T-cell (primary cell): ENCODE results near the gene IL15RA. TPM values are rescaled to one million over a fixed set of nuclear protein-coding genes. Genes with fewer than 3 reads are reported as not detected.

ENCODE experiments used
- ATAC-seq, 4 experiments: fragments of 200-7000 bp in 3 of 4; fragments of 150-1000 bp in 1 of 4; cut with Tn5 transposase; replicated peaks in 1 of 4; 1 replicate in 3 of 4; 2 replicates in 1 of 4; pipeline ENCODE4 v1.10.0; 2021; ENCODE audit warnings: moderate library complexity in 3 of 4, mild to moderate bottlenecking in 2 of 4, moderate number of reproducible peaks in 1 of 4
- CTCF ChIA-PET, 2 donors: fragments of 300-600 bp; sonication (Branson Sonifier 250); formaldehyde crosslinking; loops; one replicate each; lab custom pipeline; 2022; ENCODE audit warnings: antibody characterized with exemption in 2 of 2; lab: Charles Lee
- POLR2A ChIA-PET, 2 donors: fragments of 300-600 bp; sonication (Branson Sonifier 250); formaldehyde crosslinking; loops; one replicate each; lab custom pipeline; 2022; ENCODE audit warnings: antibody characterized with exemption in 2 of 2; lab: Charles Lee
- DNase-seq, 35 experiments: peaks; one replicate each; pipeline versions ENCODE4 v3.0.0 to v3.0.0-alpha.2; 2013 to 2023
- H3K27ac ChIP-seq: one replicate; pipeline ENCODE4 v1.5.1; 2013; ENCODE audit warnings: low read length
- H3K27me3 ChIP-seq, 2 experiments: replicated peaks in 1 of 2; 1 replicate in 1 of 2; 2 replicates in 1 of 2; pipeline versions ENCODE4 v1.6.1 to v1.7.0; 2013; ENCODE audit warnings: low read length in 1 of 2, mixed read lengths in 1 of 2; ENCODE audit not compliant: control insufficient read depth in 2 of 2, insufficient read depth in 2 of 2; ENCODE audit errors: extremely low read depth in 1 of 2
- H3K36me3 ChIP-seq, 2 donors: 1 replicate in 1 of 2; 2 replicates in 1 of 2; pipeline versions ENCODE4 v1.6.1 to v1.7.0; 2013; ENCODE audit warnings: low read length in 1 of 2; ENCODE audit not compliant: control insufficient read depth in 2 of 2, insufficient read depth in 1 of 2; ENCODE audit errors: extremely low read depth in 1 of 2
- H3K4me1 ChIP-seq, 2 experiments: 1 replicate in 1 of 2; 2 replicates in 1 of 2; pipeline versions ENCODE4 v1.6.1 to v1.7.0; 2013; ENCODE audit warnings: low read length in 2 of 2, mixed read lengths in 1 of 2; ENCODE audit not compliant: insufficient read depth in 2 of 2, control insufficient read depth in 1 of 2; ENCODE audit errors: extremely low read depth in 1 of 2
- H3K4me3 ChIP-seq, 2 donors: 1 replicate in 1 of 2; 2 replicates in 1 of 2; pipeline versions ENCODE4 v1.5.1 to v1.7.0; 2013; ENCODE audit warnings: mild to moderate bottlenecking in 2 of 2, low read length in 1 of 2, moderate library complexity in 1 of 2; ENCODE audit not compliant: control insufficient read depth in 1 of 2; ENCODE audit errors: extremely low read depth in 1 of 2
- H3K9me3 ChIP-seq: 2 replicates; pipeline ENCODE4 v1.7.0; 2013
- H3K27ac Mint-ChIP-seq, 2 donors: one replicate each; pipeline ENCODE4 v1.8.0; 2020 to 2021; ENCODE audit warnings: mild to moderate bottlenecking in 2 of 2, mixed read lengths in 2 of 2
- H3K27me3 Mint-ChIP-seq, 2 donors: one replicate each; pipeline ENCODE4 v1.8.0; 2021 to 2022; ENCODE audit warnings: mixed read lengths in 2 of 2
- H3K36me3 Mint-ChIP-seq: one replicate; pipeline ENCODE4 v1.8.0; 2021; ENCODE audit warnings: mixed read lengths
- H3K4me1 Mint-ChIP-seq, 3 donors: one replicate each; pipeline ENCODE4 v1.8.0; 2020 to 2022; ENCODE audit warnings: mixed read lengths in 3 of 3, mild to moderate bottlenecking in 1 of 3
- H3K4me3 Mint-ChIP-seq, 3 donors: one replicate each; pipeline ENCODE4 v1.8.0; 2020 to 2022; ENCODE audit warnings: mild to moderate bottlenecking in 3 of 3, mixed read lengths in 3 of 3, moderate library complexity in 3 of 3
- H3K9me3 Mint-ChIP-seq, 3 donors: one replicate each; pipeline ENCODE4 v1.8.0; 2020 to 2022; ENCODE audit warnings: mixed read lengths in 3 of 3
- WGBS: methylation state at CpG from one replicate; pipeline ENCODE4 v1.1.5; 2013; ENCODE audit warnings: missing lambda C conversion rate; ENCODE audit not compliant: insufficient coverage; 5-methylcytosine and 5-hydroxymethylcytosine counted together
- total RNA-seq, 35 experiments: library from RNA in 6 of 35; stranded (reverse) in 6 of 35; fragments of 120-200 nt in 1 of 35; gene quantifications; one replicate each; pipeline versions ENCODE4 v1.2.1 to v1.2.4 and lab custom pipeline; 2013 to 2026

The IL15RA gene
- total RNA-seq, 5 donors from 2014 or later (not counting 1 experiment from before 2014, with no cell fraction given) = 10.1 to 18.2 (median 10.8) TPM

- Histone ChIP-seq H3K4me1 (peaks cover 0 to 13% of the 10 kb centered on the region in 2 experiments), H3K4me3 (no peak overlapping the region), H3K9me3 (no peaks in the 10 kb centered on the region), H3K36me3 (peaks cover 4 to 15% of the 10 kb centered on the region in 2 donors), H3K27ac (no peak overlapping the region), H3K27me3 (no peaks in the 10 kb centered on the region)
- H3K4me1 Mint-ChIP-seq = peaks cover 9 to 12% (median 12%) of the 10 kb centered on the region in 3 donors
- POLR2A ChIA-PET = no interaction called here
- CTCF ChIA-PET = no interaction called here
- 92% methylated on average over 2 of the region's 7 CpGs for WGBS
- no peak overlapping the region for H3K4me3 Mint-ChIP-seq
- peaks cover 0 to 1% of the 10 kb centered on the region in 2 donors for H3K27me3 Mint-ChIP-seq
- no peaks in the 10 kb centered on the region for H3K9me3 Mint-ChIP-seq
- H3K36me3 Mint-ChIP-seq = peaks cover 15% of the 10 kb centered on the region
- no peak overlapping the region for H3K27ac Mint-ChIP-seq
- ATAC-seq (no peak), DNase-seq (no peak)
Observed at GRCh38 chr10:5941579-5941978, 35.8 kb downstream of the IL15RA start.

- Histone ChIP-seq H3K27me3 (no peaks in the 10 kb centered on the region), H3K27ac (no peak overlapping the region), H3K36me3 (peaks cover 10 to 23% of the 10 kb centered on the region in 2 donors), H3K4me3 (no peak overlapping the region), H3K9me3 (no peaks in the 10 kb centered on the region), H3K4me1 (peaks cover 0 to 7% of the 10 kb centered on the region in 2 experiments)
- 63% methylated on average over 3 of the region's 6 CpGs for WGBS
- DNase-seq = no peak
- ChIA-PET CTCF (no interaction called here), POLR2A (interaction anchor here in 1 of 2 donors (0.5 kb wide), 1 partner anchor 402 kb away, joined by 6 read pairs; no protein-coding TSS in a partner anchor)
- H3K4me1 Mint-ChIP-seq = peaks cover 4 to 7% (median 7%) of the 10 kb centered on the region in 3 donors
- no peak for ATAC-seq
- peaks cover 0 to under 1% of the 10 kb centered on the region in 2 donors for H3K27me3 Mint-ChIP-seq
- H3K9me3 Mint-ChIP-seq = no peaks in the 10 kb centered on the region
- H3K36me3 Mint-ChIP-seq = peaks cover 20% of the 10 kb centered on the region
- H3K4me3 Mint-ChIP-seq = no peak overlapping the region
- no peak overlapping the region for H3K27ac Mint-ChIP-seq
Observed at GRCh38 chr10:5940807-5941218, 36.5 kb downstream of the IL15RA start.

- no peak overlapping the region for H3K27ac Mint-ChIP-seq
- WGBS = 96% methylated on average over 12 of the region's 12 CpGs
- H3K9me3 ChIP-seq = no peaks in the 10 kb centered on the region
Observed at GRCh38 chr10:5938291-5938690, 39.1 kb downstream of the IL15RA start.

GRCh38 chr10:5937016-5937415 lies 40.3 kb downstream of the IL15RA start:
- Mint-ChIP-seq H3K4me3 (no peak overlapping the region), H3K9me3 (no peaks in the 10 kb centered on the region), H3K27ac (no peak overlapping the region), H3K36me3 (peaks cover 40% of the 10 kb centered on the region), H3K4me1 (no peaks in the 10 kb centered on the region), H3K27me3 (no peaks in the 10 kb centered on the region)
- Histone ChIP-seq H3K27ac (no peak overlapping the region), H3K9me3 (no peaks in the 10 kb centered on the region), H3K4me1 (no peaks in the 10 kb centered on the region), H3K4me3 (no peak overlapping the region), H3K36me3 (peaks cover 18 to 45% of the 10 kb centered on the region in 2 donors), H3K27me3 (no peaks in the 10 kb centered on the region)
- DNase-seq (no peak), ATAC-seq (no peak)
- ChIA-PET POLR2A (no interaction called here), CTCF (interaction anchor here in 1 of 2 donors (0.6 kb wide), 1 partner anchor 43 kb away, joined by 4 read pairs; no protein-coding TSS in a partner anchor)
- 96% methylated on average over 11 of the region's 18 CpGs for WGBS

More at GRCh38 chr10:5938291-5938690, 39.1 kb downstream of the IL15RA start:
- no peak overlapping the region for H3K4me3 Mint-ChIP-seq
- ChIA-PET POLR2A (no interaction called here), CTCF (no interaction called here)
- no peaks in the 10 kb centered on the region for H3K9me3 Mint-ChIP-seq
- Histone ChIP-seq H3K4me3 (no peak overlapping the region), H3K4me1 (no peaks in the 10 kb centered on the region), H3K27me3 (no peaks in the 10 kb centered on the region), H3K36me3 (peaks cover 15 to 38% of the 10 kb centered on the region in 2 donors), H3K27ac (no peak overlapping the region)
- ATAC-seq (no peak), DNase-seq (no peak)
- peaks cover 35% of the 10 kb centered on the region for H3K36me3 Mint-ChIP-seq
- no peaks in the 10 kb centered on the region for H3K4me1 Mint-ChIP-seq
- H3K27me3 Mint-ChIP-seq = no peaks in the 10 kb centered on the region

GRCh38 chr10:5935628-5936027 lies 41.7 kb downstream of the IL15RA start:
- H3K36me3 ChIP-seq = peaks cover 24 to 52% of the 10 kb centered on the region in 2 donors
- H3K27me3 Mint-ChIP-seq = no peaks in the 10 kb centered on the region
- H3K9me3 ChIP-seq = no peaks in the 10 kb centered on the region
- POLR2A ChIA-PET = no interaction called here
- ATAC-seq (no peak), DNase-seq (no peak)
- WGBS = 97% methylated on average over 9 of the region's 10 CpGs
- no peak overlapping the region for H3K4me3 ChIP-seq
- H3K36me3 Mint-ChIP-seq = peaks cover 44% of the 10 kb centered on the region
- no peaks in the 10 kb centered on the region for H3K9me3 Mint-ChIP-seq
- no peaks in the 10 kb centered on the region for H3K4me1 ChIP-seq
- H3K27me3 ChIP-seq = no peaks in the 10 kb centered on the region
- H3K4me1 Mint-ChIP-seq = no peaks in the 10 kb centered on the region
- CTCF ChIA-PET = no interaction called here
- H3K4me3 Mint-ChIP-seq = no peak overlapping the region
- no peak overlapping the region for H3K27ac Mint-ChIP-seq
- H3K27ac ChIP-seq = no peak overlapping the region

GRCh38 chr10:5933909-5934546 lies 43.3 kb downstream of the IL15RA start:
- no peak for DNase-seq
- Mint-ChIP-seq H3K9me3 (no peaks in the 10 kb centered on the region), H3K27ac (no peak overlapping the region), H3K36me3 (peaks cover 57% of the 10 kb centered on the region), H3K27me3 (no peaks in the 10 kb centered on the region), H3K4me3 (no peak overlapping the region), H3K4me1 (no peaks in the 10 kb centered on the region)
- WGBS = 98% methylated on average over 7 of the region's 14 CpGs
- H3K27ac ChIP-seq = no peak overlapping the region
- POLR2A ChIA-PET = interaction anchor here in 1 of 2 donors (0.7 kb wide), 1 partner anchor 496 kb away, joined by 5 read pairs; no protein-coding TSS in a partner anchor
- no peaks in the 10 kb centered on the region for H3K27me3 ChIP-seq
- H3K36me3 ChIP-seq = peaks cover 24 to 66% of the 10 kb centered on the region in 2 donors
- no peak overlapping the region for H3K4me3 ChIP-seq
- H3K4me1 ChIP-seq = no peaks in the 10 kb centered on the region
- CTCF ChIA-PET = interaction anchor here (0.6 to 0.7 kb wide), 2 partner anchors 152 to 472 kb away, joined by 4 read pairs; no protein-coding TSS in a partner anchor
- H3K9me3 ChIP-seq = no peaks in the 10 kb centered on the region
- ATAC-seq = no peak
